GM21367 (cell line): ENCODE data around the gene NFIC.
"Not testable (repeated sequence)": the region's sequence is repeated elsewhere in the genome, so short reads cannot be mapped to it uniquely, and the experiment has no call there.

ENCODE experiments used
- ATAC-seq: cut with Tn5 transposase; IDR thresholded peaks from one replicate; pipeline ENCODE4 v1.9.1; 2021; ENCODE audit not compliant: unreplicated experiment

Gene NFIC

DNA sequence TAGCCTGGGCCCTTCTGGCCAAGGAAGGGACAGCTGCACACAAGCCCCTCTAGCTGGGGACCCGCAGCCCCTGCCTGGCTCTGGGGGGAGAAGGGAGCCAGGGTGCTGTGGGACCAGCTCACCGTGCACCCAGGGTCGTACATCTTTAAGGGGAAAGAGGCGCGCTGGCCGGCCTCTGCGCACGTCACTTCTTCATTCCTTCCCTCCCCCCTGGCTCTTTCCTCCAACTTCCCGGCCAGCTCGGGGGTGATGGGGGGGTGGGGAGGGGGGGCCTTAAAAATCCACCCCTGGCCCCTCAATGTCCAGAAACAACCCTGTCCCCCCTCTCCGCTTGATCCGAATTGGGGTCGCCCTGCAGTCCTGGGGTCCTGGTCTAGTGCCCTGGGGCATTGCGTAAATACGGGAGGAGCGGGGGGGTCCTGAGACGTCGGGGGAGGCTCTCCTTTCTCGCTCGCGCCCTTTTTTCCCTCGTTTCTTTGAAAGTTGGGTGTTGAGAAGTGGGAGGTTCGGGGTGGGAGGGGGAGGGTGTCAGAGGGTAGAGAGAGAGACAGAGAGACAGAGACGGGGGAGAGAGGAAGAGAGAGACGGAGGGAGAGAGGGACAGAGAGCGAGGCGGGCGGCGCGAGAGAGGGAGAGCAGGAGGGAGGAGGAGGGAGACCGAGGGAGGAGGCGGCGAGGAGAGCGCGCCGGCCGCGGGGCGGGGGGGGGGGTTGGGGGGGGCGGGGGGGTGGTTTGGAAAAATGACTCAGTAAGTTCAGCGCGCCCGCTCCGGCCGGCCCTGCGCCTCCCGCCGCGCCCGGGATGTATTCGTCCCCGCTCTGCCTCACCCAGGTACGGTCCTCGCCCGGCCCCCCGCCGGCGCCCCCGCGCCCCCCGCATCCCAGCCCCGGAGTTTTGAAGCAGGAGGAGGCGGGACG, at the start of gene NFIC:
NFIC (plus strand) TSS at position 748 of the 917 bp plus-strand sequence; CDS start at position 802, 54 bp downstream.
- no peak for ATAC-seq

DNA sequence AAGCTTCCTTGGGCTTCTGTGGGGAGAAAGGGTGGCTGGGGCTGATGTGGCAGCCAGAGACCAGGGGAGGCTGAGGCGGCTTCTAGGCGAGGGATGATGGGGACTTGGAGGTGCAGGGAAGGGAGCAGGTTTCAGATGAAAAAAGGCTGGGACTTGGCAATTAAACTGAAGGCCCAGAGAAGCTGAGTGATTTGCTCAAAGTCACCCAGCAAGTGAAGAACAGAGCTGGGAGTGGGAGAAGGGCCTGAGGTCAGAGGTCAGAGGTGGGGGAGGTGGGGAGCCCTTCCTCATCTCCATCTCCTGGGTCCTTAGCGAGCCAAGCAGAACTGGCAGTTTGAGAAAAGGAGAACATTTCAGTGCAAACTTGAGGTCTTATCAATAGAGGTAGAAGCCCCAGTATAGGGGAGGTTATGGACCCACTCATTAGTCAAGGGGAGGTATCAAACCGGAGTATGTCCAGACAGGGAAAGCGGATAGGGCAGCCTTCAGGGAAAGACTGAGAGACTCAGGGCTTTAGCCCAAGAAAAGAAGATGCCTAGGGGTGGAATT, 49.6 kb upstream of the NFIC start:
- no peak for ATAC-seq

DNA sequence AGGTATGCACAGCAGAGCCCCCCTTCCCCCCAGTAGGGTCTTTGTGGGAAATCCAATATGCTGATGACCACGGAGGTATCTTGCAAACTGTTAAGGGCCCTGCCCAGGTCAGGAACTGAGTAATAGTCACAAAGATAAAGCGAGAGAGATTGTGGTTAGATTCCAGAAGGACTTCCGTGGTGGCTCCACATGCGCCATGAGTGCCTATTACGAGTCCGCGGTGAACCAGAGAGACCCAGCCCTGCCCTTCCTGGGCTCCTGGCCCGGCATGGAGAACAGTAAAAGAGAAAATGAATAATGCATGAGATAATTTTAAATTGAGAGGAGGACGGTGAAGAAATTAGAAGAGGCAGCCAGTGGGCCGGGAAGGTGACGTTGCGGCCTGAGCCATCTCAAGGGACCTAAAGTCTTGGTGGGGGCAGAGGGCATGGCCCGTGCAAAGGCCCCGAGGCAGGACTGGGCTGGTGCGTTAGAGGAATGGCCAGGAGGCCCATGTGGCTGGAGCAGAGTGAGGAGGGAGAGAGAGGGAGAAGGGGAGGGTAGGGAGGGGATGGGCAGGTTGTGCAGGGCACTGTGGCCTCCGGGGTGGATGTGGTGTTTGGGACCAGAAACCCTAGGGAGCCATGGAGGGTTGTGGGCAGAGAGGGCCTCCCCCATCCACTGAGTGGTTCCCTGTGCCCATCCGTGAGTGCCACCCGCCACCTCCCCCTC, 46.6 kb upstream of the NFIC start:
- ATAC-seq = no peak

DNA sequence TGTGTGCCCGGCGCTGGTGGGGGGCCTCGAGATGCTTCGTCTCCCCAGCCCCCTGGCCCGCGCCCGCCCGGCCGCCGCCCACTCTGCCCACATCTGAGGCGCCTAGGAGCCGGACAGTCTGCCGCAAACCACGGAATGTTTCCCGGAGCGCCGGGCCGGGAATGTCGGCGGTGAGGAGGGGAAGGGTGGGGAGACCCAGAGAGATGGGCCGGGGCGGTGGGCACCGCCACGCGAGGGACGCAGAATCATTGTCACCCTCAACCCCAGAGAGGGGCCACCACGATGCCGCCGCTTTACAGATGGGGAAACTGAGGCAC, 46.1 kb upstream of the NFIC start:
- no peak for ATAC-seq

DNA sequence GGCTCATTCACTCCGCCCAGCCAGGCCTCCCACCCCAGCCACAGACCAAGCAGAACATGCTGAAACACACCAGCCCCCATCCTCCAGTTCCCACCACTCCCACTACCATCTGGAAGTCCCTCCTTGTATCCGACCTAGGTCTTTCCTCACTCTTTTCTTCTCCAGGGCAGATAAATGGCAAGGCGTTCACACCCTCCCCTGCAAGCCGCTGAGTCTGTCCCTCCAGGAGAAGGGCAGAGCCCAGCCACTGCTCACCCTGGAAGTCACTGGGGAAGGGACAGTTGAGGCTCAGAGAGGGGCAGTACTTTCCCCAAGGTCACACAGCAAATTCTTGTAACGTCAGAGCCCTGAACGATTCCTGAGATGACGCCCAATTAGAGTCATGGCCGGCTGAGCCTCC, 45.5 kb upstream of the NFIC start:
- no peak for ATAC-seq

DNA sequence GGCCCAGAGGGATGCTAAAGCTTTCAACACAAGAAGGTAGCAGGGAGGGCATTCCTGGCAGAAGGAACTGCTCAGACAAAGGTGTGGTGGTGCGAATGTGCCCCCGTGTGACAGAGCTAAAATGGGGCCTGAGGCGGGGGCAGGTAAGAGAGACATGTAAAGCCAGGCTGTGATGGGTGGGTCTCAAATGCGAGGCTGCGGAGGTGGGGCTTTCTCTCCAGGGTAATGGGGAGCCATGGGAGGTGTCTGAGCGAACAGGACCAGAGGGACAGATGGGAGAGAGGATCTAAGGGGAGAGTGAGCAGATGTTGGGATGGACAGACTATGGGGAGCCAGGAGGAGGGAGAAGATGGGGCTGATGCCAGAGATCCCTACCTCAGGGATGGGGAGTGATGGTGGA, 44.7 kb upstream of the NFIC start:
- ATAC-seq = no peak

DNA sequence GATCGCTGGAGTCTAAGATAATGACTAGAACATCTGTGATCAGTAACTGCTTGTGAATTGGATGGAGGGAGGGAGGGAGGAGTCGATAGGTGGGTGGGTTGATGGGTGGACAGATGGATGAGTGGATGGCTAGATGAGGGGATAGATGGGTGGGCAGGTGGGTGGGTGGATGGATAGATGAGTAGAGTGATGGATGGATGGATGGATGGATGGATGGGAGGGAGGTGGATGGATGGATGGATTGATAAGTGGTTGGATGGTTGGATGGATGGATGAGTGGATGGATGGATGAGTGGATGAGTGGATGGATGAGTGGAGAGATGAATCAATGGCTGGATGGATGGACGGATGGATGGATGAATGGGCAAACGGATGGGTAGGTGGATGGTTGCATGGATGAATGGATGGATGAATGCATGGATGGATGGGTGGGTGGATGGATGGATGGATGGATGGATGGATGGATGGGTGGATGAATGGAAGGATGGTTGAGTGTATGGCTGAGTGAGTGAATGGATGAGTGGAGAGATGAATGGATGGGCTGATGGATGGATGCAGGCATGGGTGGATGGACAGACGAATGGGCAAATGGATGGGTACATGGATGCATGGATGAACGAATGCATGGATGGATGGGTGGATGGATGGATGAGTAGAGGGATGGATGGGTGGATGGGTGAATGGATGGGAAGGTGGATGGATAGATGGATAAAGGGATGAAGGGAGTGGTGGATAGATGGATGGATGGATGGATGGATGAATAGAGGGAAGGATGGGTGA, 44.0 kb upstream of the NFIC start:
- no peak for ATAC-seq

DNA sequence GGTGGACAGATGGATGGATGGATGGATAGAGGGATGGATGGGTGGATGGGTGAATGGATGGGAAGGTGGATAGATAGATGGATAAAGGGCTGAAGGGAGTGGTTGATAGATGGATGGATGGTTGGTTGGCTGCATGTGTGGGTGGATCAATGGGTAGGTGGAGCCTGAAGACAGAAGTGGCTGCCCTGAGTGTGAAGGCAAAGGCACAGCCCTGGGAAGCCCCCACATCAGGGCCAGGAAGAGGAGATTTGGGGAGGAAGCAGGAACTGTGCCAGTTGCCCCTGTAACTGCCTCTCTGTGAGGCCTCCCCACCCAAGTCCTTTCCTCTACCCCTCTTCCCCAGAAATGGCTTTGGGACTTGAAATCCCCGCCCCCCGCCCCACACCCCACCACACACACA, 43.4 kb upstream of the NFIC start:
- no peak for ATAC-seq

DNA sequence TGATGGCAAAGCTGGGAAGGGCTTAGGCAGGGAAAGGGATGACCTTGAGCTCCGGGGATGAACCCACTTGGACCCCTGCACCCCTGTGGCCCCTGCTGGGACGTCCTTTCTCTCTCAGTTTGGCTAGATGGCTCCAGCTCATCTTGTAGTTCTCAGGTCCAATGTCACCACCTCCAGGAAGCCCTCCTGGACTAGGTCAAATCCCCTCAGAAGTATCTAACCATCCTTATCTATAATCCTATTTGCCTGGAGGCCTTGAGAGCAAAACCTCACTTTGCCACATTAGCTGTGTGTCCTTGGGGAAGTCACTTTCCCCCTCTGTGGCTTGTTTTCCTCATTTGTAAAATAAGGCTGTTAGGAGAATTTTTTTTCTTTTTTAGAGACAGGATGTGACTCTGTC, 42.7 kb upstream of the NFIC start:
- ATAC-seq = no peak

DNA sequence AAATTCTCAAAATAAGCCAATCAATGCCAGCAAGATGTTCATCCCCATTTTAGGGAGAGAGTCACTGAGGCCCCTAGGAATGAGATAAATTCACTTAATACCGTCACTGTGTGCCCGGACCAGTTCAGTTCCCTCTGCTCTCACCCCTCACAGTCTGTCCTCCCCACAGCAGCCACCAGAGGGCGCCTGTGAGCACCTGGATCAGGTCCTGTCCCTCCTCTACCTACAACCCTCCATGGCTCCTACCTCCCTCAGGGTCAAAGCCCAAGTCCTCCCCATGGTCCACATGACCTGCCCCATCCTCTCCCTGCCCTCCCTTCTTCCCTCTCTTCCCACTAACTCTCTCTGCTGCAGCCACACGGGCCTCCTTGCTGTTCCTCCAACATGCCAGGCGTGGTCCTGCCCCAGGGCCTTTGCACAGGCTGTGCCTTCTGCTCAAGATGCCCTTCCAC, 42.0 kb upstream of the NFIC start:
- no peak for ATAC-seq

DNA sequence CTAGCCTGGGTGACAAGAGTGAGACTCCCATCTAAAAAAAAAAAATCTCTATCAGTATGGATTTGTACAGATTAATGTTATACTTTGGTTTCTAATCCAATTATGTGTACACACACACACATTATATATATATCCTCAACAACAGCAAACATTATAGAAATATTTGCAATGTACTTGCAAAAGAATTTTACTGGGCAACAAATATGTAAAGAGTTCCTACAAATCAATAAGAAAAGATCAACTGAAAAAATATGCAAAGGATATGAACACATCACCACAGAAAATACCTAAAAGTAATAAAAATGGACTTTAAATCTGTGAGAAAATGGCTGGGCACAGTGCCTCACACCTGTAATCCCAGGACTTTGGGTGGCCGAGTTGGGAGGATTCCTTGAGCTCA, 40.9 kb upstream of the NFIC start:
- ATAC-seq = no peak

DNA sequence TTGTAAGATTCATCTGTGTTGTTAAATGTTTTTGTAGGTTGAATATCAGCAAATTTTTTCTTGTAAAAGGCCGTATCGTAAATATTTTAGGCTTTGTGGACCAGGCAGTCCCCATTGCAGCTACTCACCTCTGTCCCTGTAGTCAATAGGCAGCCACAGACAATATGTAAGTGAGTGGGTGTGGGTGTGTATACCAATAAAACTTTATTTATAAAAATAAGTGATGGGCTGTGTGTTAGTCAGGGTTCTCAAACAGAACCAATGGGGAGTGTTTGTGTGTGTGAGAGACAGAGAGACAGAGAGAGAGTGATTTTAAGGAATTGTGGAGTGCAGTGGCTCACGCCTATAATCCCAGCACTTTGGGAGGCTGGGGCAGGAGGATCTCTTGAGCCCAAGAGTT, 37.6 kb upstream of the NFIC start:
- no peak for ATAC-seq

DNA sequence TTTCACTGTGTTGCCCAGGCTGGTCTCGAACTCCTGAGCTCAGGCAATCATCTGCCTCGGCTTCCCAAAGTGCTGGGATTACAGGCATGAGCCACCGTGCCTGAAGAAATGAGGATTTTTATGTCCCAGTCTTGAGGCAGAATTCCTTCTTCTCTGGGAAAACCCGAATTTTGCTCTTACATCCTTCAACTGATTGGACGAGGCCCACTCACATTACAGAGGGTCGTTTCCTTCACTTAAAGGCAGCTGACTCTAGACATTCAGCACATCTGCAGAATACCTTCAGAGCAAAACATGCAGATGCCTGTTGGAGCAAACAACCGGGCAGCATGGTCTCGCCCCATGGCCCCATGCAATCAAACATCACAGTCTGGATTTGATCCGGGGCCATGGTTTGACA, 36.3 kb upstream of the NFIC start:
- ATAC-seq = no peak

DNA sequence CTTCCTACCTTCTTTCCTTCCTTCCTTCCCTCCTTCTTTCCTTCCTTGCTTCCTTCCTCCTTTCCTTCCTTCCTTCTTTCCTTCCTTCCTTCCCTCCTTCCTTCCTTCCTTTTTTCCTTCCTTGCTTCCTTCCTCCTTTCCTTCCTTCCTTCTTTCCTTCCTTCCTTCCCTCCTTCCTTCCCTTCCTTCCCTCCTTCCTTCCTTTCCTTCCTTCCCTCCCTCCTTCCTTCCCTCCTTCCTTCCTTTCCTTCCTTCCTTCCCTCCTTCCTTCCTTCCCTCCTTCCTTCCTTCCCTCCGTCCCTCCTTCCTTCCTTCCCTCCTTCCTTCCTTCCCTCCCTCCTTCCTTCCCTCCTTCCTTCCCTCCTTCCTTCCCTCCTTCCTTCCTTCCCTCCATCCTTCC, 34.2 kb upstream of the NFIC start:
- ATAC-seq = not testable (repeated sequence)

DNA sequence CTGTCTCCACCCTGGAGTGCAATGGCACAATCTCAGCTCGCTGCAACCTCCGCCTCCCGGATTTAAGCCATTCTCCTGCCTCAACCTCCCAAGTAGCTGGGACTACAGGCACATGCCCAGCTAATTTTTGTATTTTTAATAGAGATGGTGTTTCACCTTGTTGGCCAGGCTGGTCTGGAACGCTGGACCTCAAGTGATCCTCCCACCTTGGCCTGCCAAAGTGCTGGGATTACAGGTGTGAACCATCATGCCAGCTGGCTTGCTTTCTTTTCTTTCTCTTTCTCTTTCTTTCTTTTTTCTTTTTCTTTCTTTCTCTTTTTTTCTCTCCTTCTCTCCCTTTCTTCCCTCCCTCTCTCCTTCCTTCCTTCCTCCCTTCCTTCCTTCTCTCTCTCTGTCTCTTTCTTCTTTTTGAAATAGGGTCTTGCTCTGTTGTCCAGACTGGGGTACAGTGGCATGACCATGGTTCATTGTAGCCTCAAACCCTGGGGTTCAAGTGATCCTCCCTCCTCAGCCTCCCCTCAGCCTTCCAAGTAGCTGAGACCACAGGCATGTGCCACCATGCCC, 33.3 kb upstream of the NFIC start:
- ATAC-seq = no peak

DNA sequence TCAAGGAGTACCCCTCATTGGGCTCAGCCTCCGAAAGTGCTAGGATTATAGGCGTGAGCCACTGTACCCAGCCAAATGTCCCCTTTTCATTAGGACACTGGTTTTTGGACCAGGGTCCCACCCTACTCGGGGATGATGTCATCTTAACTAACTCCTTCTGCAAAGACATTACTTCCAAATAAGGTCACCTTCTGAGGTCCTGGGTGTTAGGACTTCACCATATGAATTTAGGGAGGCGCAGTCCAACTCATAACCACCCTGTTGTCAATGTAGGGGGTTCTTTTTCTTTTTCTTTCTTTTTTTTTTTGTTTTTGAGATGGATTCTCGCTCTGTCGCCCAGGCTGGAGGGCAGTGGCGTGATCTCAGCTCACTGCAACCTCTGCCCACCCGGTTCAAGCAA, 32.7 kb upstream of the NFIC start:
- no peak for ATAC-seq

DNA sequence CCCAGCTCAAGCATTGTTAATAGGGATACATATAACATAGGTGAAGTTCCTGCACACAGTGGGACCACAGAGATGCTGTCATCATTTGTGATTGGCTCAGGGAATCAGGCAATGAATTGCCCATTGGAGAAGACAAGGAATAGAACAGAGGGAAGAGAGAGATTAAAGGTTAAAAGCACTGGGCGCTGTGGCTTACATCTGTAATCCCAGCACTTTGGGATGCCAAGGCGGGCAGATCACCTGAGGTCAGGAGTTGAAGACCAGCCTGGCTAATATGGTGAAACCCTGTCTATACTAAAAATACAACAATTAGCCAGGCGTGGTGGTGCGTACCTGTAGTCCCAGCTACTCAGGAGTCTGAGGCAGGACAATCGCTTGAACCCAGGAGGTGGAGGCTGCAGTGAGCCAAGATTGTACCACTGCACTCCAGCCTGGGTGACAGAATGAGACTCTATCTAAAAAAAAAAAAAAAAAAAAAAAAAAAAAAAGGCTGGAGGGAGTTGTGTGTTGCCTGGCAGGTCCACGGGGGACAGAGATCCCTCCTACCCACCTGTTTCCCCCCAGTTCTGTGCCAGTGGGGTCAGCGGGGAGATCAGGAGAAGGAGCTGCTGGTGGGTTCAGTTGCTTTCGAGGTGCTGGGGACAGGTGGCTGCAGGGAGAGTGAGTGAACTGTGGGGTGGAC, 31.5 kb upstream of the NFIC start:
- ATAC-seq = not testable (repeated sequence)

DNA sequence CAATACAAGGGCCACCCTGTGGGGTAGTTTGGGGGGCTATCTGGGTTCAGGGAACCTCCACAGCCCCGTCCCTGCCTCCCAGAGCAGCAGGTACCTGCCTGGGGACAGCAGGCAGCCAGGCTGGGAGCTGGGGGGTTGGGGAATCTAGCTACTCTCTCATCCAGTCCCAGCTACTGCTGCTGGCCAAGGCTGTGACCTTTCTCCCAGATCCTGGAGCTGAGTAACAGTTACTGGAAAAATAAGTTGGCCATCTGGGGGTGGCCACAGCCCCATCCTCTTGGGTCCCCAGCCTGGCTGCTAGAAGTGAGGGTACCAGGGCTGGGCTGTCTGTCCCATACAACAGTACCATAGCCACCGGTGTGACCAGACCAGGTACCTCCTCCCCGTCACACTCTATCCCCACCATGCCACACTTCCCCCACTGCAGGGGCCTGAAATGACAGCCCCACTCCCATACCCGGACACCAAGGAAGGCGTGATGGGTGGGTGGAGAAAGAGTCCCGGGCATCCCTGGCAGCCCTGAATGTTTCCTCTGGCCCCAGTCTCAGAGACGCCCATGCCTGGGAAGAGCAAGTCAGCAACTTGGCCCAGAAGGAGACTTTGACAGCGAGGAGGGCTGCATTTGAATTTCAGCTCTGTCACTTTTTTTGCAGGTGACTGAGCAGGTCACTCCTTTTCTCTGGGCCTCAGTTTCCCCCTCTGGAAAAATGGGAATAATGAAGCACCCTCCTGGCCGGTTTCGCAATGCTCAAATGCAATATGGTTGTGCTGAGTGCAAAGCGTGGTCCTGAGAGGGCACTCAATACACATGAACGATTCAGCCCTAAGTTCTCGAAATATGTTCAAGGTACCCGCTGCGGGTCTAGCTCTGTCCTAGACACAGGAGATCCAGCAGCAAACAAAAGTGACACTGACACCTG, 30.7 kb upstream of the NFIC start:
- no peak for ATAC-seq

DNA sequence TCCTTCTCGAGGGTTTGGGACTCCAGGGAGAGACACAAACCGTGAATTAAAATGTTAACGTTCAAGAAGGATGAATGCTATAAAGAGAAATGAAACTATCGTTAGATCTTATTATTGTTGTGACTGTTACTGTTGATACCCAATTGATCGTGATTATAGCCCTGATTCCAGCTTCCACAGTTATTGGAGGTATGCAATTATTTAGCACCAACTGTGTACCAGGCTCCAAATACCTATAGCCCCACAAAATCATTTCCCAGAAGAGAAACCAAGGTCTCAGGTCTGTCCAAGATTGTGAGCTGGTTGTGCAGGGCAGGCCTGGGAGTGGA, 30.1 kb upstream of the NFIC start:
- no peak for ATAC-seq
